SK-N-SH (cell line): ENCODE data around the gene PRICKLE2.

Source experiments
- EP300 ChIP-seq, 2 experiments: IDR thresholded peaks; 2 replicates each; pipeline versions ENCODE4 v1.4.0 to v1.6.1; 2012; ENCODE audit warnings: borderline replicate concordance in 1 of 2, low read depth in 1 of 2, low read length in 1 of 2
- EZH2phosphoT487 ChIP-seq: fragments of 200-600 bp; sonication (generic); IDR thresholded peaks from 2 replicates; pipeline ENCODE4 v1.6.1; 2017; ENCODE audit warnings: low read depth, mixed run types, mild to moderate bottlenecking, antibody characterized with exemption, moderate library complexity, borderline replicate concordance
- JUND ChIP-seq: IDR thresholded peaks from 2 replicates; pipeline ENCODE4 v1.4.0; 2012
- TAF1 ChIP-seq: IDR thresholded peaks from 2 replicates; pipeline ENCODE4 v1.6.1; 2012; ENCODE audit warnings: low read depth, mild to moderate bottlenecking, low read length, moderate library complexity, borderline replicate concordance
- TF ChIP-seq, protein P1 (sequence below): fragments of 200-600 bp; sonication (generic); IDR thresholded peaks from 2 replicates; pipeline ENCODE4 v1.6.1; 2017; ENCODE audit warnings: antibody characterized with exemption, mild to moderate bottlenecking, moderate library complexity

DNA sequence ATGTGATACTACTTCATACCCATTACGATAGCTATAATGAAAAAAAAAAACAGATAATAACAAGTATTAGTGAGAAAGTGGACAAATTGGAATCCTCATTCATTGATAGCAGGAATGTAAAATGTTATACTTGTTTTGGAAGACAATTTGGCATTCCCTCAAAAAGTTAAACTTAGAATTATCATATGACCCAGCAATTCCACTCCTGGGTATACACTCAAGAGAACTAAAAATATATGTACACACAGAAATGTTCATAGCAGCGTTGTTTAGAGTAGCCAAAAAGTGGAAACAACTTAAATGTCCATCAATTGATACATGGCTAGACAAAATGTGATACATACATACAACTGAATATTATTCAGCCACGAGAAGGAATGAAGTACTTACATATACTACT is 69.9 kb downstream of the PRICKLE2 start:
- no peak for TF ChIP-seq EZH2phosphoT487
- TF ChIP-seq, protein P1, sequence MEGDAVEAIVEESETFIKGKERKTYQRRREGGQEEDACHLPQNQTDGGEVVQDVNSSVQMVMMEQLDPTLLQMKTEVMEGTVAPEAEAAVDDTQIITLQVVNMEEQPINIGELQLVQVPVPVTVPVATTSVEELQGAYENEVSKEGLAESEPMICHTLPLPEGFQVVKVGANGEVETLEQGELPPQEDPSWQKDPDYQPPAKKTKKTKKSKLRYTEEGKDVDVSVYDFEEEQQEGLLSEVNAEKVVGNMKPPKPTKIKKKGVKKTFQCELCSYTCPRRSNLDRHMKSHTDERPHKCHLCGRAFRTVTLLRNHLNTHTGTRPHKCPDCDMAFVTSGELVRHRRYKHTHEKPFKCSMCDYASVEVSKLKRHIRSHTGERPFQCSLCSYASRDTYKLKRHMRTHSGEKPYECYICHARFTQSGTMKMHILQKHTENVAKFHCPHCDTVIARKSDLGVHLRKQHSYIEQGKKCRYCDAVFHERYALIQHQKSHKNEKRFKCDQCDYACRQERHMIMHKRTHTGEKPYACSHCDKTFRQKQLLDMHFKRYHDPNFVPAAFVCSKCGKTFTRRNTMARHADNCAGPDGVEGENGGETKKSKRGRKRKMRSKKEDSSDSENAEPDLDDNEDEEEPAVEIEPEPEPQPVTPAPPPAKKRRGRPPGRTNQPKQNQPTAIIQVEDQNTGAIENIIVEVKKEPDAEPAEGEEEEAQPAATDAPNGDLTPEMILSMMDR: no peak
- no peak for TF ChIP-seq JUND
- TF ChIP-seq EP300 (IDR thresholded peaks at IDR 0.05; ENCODE audit: borderline replicate concordance in 1 of 2, low read depth in 1 of 2, low read length in 1 of 2): no peak
- TF ChIP-seq TAF1: no peak
